Inferior parietal cortex (tissue), 1 donor: ENCODE measurements around the gene TRIM77.
"Not testable (repeated sequence)": the region's sequence is repeated elsewhere in the genome, so short reads cannot be mapped to it uniquely, and the experiment has no call there.

Experiments
- DNase-seq: peaks from one replicate; pipeline ENCODE4 v3.0.0-alpha.2; 2016; ENCODE audit errors: extremely low spot score

Gene TRIM77, protein sequence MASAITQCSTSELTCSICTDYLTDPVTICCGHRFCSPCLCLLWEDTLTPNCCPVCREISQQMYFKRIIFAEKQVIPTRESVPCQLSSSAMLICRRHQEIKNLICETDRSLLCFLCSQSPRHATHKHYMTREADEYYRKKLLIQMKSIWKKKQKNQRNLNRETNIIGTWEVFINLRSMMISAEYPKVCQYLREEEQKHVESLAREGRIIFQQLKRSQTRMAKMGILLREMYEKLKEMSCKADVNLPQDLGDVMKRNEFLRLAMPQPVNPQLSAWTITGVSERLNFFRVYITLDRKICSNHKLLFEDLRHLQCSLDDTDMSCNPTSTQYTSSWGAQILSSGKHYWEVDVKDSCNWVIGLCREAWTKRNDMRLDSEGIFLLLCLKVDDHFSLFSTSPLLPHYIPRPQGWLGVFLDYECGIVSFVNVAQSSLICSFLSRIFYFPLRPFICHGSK

DNA sequence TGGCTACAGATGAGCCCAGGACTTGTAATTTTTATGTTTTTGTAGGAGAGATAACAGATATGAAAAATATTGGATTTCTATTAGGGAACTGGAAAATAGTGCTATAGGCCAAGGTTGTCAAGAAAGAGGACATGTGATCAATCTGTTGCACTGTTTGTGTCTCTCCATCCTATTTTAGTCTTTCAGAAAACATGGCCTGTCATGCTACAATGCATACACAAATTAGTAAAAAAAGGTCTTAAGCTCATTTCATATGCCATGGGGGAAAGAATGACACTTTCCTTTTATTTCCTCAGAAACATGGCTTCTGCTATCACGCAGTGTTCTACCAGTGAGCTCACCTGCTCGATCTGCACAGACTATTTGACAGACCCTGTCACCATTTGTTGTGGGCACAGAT, at the start of gene TRIM77:
TSS of gene TRIM77 (plus strand) at position 301 of the 400 bp plus-strand sequence. CDS start at position 301, 0 bp downstream.
- not testable (repeated sequence) for DNase-seq

DNA sequence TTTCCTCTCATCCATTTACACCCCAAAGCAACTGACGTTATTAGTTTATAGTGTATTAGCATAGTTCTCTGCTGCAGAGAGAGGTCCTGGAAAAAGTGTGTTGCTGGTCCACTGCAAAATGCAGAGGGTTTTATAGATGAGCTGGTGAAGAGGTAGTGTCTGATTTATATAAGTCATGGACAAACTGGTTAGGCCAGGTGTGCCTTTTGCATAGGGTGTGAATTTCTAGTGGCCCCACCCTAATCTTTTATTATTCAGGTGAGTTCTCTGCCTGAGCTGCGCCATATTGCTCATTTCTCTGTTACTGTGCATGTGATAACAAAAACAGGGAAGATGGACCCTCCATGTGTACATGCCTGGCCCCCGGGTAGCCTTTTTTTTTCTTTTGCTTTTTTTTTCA, 43.1 kb upstream of the TRIM77 start:
- no peak for DNase-seq

DNA sequence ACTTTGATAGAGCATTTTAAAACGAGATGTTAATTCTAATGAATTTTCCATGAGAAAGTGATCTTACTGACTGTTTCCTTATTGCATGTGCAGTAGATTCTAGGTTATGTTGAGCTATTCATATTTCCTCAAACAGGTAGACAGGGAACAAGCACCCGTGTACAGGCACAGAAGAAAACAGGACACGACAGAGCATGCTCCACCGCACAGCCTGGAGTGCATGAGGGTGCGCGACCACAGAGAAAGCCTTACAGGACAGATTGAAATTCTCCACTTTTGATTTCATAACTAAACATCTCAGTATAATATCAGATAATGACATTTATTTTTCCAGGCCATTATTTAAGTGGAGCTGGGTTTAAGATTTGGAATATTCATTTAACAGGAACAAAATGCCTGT, 41.9 kb upstream of the TRIM77 start:
- not testable (repeated sequence) for DNase-seq

DNA sequence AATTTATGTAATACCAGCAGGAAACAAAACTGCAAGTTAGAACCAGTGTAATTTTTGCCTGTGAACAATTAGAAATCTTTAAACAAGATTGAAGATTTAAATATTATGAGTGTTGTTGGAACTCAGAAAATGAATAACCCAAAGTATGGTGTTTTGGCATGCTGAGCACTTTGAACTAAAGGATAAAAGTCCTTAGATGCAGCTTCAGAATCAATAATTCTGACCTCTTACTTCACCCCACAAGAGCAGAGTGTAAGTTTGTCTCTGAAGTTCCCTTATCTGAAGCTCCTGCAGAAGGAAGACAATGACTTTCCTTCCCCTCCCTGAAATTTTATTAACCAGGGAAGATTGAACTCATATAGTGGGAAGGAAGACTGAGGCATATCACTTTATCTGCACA, 40.5 kb upstream of the TRIM77 start:
- DNase-seq = not testable (repeated sequence)

DNA sequence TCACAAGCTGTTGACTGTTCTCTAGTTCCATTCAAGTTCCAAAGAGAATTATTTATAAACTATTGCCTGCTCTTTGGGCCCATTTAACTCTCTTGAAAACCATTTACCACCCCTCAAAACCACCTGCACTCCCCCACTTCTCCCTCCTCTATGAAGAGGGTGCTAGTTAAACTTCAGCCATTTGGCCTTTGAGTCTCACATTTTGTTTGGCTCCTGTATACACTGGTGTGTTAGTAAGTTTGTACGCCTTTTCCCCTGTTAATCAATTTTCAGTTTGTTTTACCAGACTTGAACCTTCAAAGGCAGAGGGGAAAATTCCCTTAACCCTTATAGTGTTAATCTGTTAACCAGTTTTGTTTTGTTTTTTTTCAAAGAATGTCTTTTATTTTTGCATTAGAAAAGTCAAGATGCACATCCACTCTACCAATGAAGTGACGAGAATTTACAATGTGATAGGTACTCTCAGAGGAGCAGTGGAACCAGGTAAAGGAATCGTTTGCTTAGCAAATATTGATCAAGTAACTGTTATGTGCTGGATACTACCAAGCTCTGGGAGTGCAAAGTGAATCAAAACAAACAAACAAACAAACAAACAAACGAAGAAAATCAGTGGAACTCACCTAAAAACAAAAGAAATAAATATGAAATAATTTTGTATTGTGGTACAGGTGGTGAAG, 40.0 kb upstream of the TRIM77 start:
- DNase-seq = not testable (repeated sequence)

DNA sequence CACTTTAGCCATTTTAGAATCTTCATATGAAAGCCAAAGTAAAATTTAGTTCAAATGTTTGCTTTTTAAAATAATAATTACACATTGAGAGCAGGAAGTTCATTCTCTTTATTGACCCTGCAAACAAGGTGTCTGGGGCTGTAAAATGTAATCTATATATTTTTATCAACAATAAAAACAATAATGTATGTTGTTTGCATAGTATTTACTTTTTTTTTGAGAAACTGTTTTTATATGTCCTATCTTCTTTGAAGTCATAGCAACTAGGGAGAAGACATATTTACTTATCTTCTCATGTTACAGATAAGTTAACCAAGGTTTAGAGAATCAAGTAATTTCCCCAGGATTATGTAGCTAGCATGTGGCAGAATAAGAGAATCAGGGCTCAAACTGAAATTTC, 37.6 kb upstream of the TRIM77 start:
- not testable (repeated sequence) for DNase-seq

DNA sequence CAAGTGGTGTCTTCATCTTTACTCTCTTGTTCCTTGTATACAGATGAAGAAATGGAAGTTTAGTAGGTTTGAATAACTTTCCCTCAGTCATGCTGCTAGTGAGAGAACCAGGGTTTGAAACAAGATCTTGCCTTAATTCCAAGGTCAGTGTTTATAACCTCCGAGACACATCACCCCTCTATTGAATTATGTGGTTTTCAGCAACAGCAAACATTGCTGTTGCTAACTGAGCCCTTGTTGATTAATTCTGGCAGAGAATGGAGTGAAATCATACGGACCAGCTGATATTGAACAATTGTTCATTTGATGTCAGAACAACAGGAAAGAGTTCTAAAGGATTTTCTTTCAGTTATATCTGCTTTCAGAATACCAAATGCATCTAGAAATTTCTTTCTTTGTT, 36.7 kb upstream of the TRIM77 start:
- peak; percentile 63 for DNase-seq

DNA sequence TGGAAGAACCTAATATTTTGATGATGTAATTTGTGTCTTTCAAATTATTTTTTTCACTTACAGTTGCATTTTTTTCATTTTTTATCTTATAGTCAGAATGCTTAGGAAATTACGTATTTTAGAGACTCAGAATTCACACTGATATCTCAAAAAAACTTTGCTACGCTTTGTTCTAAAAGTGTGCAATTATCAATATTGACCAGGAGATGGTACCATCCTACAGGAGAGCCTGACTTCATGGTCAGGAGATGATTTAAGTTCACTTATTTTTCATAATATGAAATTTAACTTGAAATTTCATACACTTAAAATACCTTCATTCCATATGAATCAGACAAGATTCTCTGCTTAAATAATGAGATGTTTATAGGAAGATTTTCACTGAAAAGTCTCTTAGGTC, 34.7 kb upstream of the TRIM77 start:
- DNase-seq = peak; percentile 45

DNA sequence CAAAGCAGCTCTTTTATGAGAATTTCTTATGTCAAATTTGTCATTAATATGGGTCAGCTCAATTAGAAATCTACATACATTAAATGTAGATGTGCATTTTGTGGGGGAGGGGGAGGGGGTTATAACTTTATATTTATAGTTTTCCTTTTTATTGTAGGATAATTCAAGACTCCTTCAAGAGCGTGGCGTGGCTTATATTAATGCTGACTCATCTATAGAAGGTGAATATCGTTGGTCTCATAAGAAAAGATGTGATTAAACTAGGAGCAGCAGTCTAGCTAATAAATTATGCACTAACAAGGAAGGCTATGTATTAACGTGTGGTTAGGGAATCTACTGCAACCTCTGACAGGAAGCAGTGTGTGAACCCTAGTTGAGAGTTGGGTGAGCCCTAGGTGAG, 34.2 kb upstream of the TRIM77 start:
- not testable (repeated sequence) for DNase-seq

DNA sequence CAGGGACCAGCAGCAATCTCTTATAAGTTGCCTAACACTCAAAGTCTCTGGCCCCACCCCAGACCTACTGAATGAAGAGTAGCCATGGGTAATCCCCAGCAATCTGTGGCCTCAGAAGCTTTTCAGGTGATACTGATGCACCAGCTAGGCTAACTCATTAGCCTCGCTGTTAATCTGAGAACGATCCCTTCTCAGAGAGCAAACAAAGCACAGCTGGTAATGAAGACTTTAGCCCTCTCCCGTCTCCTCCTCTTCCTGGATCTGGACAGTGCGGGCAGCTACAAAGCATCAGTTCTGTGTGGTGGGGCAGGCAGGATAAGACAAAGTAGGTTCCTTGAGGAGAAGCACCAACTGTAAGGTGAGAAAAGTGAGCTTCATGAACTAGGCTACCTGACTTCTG, 3.0 kb upstream of the TRIM77 start:
- not testable (repeated sequence) for DNase-seq

DNA sequence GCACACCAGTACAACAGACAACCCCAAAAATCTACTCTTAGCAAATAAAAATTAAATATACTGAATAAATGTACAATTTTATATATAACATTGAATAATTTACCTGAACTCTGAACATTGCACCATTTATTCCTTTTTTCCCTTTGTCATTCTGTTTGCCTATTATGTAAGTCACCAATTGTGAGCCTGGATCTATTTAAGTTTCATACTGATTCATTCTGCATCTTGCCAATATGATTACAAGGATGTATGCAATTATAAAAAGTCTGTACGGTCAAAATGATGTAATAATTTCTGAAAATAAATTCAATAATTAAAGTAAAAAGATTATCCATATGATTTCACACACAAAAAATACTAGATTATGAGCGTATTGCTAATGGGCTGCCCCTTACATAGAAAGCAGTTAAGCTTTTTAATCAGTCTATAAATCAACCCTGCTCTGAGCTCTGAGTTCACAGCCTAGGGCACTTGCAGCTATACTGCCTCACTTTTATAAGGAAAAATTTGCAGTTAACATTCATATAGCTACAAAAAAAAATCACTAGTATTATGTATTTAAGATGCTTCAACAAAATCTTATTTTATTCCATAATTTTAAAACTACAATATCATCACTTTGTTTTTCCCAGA, 14.9 kb downstream of the TRIM77 start:
- not testable (repeated sequence) for DNase-seq

DNA sequence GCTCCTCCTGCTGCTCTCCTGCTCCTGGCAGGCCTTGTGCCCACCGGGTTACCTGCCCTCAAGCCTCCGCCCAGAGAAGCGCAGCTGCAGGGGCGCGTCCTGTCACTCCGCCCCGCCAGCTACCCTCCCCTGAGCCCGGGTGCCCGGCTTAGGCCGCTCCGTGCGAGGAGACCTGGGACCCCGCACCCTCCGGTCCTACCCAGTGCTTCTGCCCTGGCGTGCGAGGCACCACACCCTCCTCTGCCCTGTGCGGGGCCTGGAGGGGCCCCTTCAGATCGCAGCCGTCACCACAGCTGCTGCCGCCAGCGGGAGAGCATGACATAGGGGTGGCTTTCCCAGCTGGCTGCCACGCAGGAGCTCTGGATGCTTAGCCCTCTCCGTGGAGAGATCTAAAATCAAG, 20.1 kb downstream of the TRIM77 start:
- DNase-seq = not testable (repeated sequence)

DNA sequence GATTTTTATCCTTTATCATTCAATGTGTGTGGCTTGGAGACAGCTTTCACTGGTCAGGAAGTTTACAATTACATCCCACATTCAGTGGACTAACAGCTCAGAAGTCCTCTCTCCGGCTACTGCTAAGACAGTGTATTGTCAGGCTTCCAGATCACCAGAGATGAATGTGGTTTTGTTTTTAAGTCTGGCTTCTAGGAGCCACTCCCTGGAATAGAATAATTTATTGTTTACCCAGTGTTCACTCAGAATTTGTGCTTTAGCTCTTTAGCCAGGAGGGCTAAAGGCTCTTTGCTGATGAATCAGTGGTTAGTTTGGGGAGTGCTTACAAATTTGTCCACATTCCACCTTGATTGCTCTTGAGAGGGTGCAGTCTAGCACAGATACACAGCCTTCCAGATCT, 26.5 kb downstream of the TRIM77 start:
- peak; percentile 24 for DNase-seq

DNA sequence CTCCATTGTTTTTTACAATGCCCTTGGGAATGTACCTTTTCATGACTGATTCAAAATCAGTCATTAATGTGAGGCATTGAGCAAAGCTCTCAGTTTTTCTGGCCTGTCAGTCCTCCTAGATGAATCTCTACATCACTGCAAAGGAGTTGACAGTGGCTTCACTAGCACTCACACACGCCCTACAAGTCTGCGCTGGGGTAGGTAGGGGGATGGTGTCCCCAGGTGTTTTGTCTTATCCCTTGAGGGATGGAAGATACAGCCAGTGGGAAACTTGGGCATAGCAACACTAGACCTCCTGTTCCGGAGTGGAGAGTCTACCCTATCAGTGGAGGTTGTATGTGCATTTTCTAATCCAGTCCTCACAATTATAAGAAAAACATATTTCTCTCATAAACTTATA, 27.0 kb downstream of the TRIM77 start:
- no peak for DNase-seq

DNA sequence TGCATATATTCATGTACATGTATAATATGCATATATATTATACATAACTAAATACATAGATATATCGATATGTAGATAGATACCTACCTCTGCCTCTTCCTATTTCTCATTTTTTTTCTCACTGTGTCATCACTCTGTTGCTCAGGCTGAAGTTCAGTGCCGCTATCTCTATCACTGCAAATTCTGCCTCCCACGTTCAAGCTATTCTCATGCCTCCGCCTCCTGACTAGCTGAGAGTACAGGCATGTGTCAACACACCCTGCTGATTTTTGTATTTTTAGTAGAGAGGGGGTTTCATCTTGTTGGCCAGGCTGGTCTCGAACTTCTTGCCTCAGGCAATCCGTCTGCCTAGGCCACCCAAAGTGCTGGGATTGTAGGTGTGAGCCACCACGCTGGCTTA, 31.3 kb downstream of the TRIM77 start:
- not testable (repeated sequence) for DNase-seq

DNA sequence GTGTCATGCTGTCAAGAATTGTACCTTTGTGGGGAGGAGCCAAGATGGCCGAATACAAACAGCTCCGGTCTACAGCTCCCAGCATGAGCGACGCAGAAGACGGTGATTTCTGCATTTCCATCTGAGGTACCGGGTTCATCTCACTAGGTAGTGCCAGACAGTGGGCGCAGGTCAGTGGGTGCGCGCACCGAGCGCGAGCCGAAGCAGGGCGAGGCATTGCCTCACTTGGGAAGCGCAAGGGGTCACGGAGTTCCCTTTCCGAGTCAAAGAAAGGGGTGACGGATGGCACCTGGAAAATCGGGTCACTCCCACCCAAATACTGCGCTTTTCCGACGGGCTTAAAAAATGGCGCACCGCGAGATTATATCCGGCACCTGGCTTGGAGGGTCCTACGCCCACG, 34.1 kb downstream of the TRIM77 start:
- not testable (repeated sequence) for DNase-seq

DNA sequence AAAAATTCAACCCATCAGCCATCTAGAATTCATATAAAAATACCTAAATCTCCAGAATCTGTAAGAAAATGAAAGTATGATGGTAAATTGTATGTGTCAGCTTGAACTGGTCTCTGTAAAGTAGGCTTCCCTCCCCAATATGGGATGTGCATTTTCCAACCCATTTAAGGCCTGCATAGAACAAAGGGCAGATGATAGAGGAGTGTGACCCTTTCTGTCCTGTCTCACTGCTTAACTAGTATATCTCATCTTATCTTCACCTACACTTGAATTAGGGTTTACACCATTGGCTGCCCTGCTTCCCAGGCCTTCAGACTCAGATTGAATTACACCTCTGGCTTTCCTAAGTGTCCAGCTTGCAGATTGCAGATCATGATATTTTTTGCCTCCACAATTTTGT, 40.7 kb downstream of the TRIM77 start:
- DNase-seq = not testable (repeated sequence)
